Measurements from ENCODE around the gene RIMKLB. TPM values are rescaled to one million over a fixed set of nuclear protein-coding genes. Genes with fewer than 3 reads are reported as not detected.
"Not testable (repeated sequence)": the region's sequence is repeated elsewhere in the genome, so short reads cannot be mapped to it uniquely, and the experiment has no call there.

The RIMKLB gene
- total RNA-seq, 1 experiment from 2014 or later = 34.4 TPM

- Mint-ChIP-seq H3K27me3 (ENCODE audit: insufficient read depth, unreplicated experiment) (no peaks in the 10 kb centered on the region), H3K36me3 (ENCODE audit: insufficient read depth, unreplicated experiment) (no peaks in the 10 kb centered on the region), H3K4me1 (ENCODE audit: insufficient read depth, unreplicated experiment) (no peaks in the 10 kb centered on the region), H3K4me3 (ENCODE audit: unreplicated experiment) (no peak overlapping the region), H3K27ac (ENCODE audit: low read depth, unreplicated experiment) (no peak overlapping the region), H3K9me3 (ENCODE audit: unreplicated experiment) (no peaks in the 10 kb centered on the region)
- intact Hi-C loops (cut with micrococcal nuclease) = no loop called here
- TF ChIP-seq, protein P1, sequence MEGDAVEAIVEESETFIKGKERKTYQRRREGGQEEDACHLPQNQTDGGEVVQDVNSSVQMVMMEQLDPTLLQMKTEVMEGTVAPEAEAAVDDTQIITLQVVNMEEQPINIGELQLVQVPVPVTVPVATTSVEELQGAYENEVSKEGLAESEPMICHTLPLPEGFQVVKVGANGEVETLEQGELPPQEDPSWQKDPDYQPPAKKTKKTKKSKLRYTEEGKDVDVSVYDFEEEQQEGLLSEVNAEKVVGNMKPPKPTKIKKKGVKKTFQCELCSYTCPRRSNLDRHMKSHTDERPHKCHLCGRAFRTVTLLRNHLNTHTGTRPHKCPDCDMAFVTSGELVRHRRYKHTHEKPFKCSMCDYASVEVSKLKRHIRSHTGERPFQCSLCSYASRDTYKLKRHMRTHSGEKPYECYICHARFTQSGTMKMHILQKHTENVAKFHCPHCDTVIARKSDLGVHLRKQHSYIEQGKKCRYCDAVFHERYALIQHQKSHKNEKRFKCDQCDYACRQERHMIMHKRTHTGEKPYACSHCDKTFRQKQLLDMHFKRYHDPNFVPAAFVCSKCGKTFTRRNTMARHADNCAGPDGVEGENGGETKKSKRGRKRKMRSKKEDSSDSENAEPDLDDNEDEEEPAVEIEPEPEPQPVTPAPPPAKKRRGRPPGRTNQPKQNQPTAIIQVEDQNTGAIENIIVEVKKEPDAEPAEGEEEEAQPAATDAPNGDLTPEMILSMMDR (IDR thresholded peaks at IDR 0.05; ENCODE audit: unreplicated experiment) = no peak
- CTCF ChIA-PET = interaction anchor here (1.0 to 1.5 kb wide), 5 partner anchors 39 to 229 kb away, joined by 3 to 7 read pairs (median 4); no protein-coding TSS in a partner anchor
- POLR2A ChIA-PET = no interaction called here
- no TSS peak for BruUV-seq (replicated peaks)
- no peak for DNase-seq (ENCODE audit: unreplicated experiment)
Observed at GRCh38 chr12:8819666-8819980, 121.8 kb downstream of the RIMKLB start.

DNA sequence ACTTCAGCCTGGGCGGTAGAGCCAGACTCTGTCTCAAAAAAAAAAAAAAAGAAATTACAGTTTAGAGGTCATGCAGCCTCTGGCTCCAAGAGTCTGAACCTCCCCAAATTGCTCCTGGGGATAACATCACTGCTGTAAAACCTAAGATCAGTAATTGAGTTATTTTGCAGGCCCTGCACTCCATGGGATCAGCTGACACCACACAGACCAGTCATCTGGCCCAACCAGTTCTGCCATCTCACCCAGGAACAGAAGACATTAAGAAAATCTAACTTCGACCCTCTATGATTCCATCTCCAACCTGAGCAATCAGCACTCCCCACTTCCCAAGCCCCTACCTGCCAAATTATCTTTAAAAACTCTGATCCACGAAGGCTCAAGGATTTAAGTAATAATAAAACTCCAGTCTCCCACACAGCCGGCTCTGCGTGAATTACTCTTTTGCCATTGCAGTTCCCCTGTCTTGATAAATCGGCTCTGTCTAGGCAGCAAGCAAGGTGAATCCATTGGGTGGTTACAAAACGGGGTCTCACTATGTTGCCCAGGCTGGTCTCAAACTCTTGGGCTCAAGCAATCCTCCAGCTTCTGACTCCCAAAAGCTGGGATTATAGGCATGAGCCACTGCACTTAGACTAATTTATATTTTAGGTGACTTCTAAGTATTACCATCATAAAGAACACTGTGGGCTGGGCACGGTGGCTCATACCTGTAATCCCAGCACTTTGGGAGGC lies 123.1 kb downstream of the RIMKLB start:
- H3K27ac Mint-ChIP-seq (ENCODE audit: low read depth, unreplicated experiment); H3K36me3 Mint-ChIP-seq (ENCODE audit: insufficient read depth, unreplicated experiment); BruUV-seq (replicated peaks); H3K27me3 Mint-ChIP-seq (ENCODE audit: insufficient read depth, unreplicated experiment); DNase-seq (ENCODE audit: unreplicated experiment); H3K4me3 Mint-ChIP-seq (ENCODE audit: unreplicated experiment); H3K9me3 Mint-ChIP-seq (ENCODE audit: unreplicated experiment); intact Hi-C loops (cut with micrococcal nuclease); H3K4me1 Mint-ChIP-seq (ENCODE audit: insufficient read depth, unreplicated experiment); POLR2A ChIA-PET: not testable (repeated sequence)
- CTCF ChIA-PET = interaction anchor here (1.5 to 2.4 kb wide), 2 partner anchors 70 to 139 kb away, joined by 6 read pairs; no protein-coding TSS in a partner anchor

DNA sequence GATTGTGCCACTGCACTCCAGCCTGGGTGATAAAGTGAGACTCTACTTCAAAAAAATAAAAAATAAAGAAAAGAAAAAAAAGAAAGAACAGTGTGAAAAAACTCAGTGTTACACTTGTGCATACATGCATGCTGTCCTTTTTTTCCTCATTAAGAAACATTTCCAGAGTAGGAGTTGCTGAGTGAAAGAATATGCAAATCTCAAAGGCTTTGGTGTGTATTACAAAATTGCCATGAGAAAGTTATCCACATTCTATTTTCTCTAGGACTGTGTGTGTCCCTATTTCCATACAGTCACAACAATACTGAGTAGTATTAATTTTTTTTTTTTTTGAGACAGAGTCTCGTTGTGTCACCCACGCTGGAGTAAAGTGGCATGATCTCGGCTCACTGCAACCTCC lies 123.8 kb downstream of the RIMKLB start:
- ChIA-PET CTCF (interaction anchor here (2.4 kb wide), 1 partner anchor 139 kb away, joined by 6 read pairs; no protein-coding TSS in a partner anchor), POLR2A (no interaction called here)
- Mint-ChIP-seq H3K9me3 (ENCODE audit: unreplicated experiment) (no peaks in the 10 kb centered on the region), H3K4me1 (ENCODE audit: insufficient read depth, unreplicated experiment) (no peaks in the 10 kb centered on the region), H3K36me3 (ENCODE audit: insufficient read depth, unreplicated experiment) (no peaks in the 10 kb centered on the region), H3K4me3 (ENCODE audit: unreplicated experiment) (no peak overlapping the region), H3K27me3 (ENCODE audit: insufficient read depth, unreplicated experiment) (no peaks in the 10 kb centered on the region), H3K27ac (ENCODE audit: low read depth, unreplicated experiment) (no peak overlapping the region)
- no TSS peak for BruUV-seq (replicated peaks)
- intact Hi-C loops (cut with micrococcal nuclease) = no loop called here
- no peak for DNase-seq (ENCODE audit: unreplicated experiment)
- TF ChIP-seq, protein P1 (IDR thresholded peaks at IDR 0.05; ENCODE audit: unreplicated experiment) = no peak

GRCh38 chr12:8822298-8822697 lies 124.5 kb downstream of the RIMKLB start, which contains the start of gene A2ML1:
Gene A2ML1 (plus strand): TSS chr12:8822621. CDS start chr12:8822652, 31 bp downstream.
- no peaks in the 10 kb centered on the region for H3K4me1 Mint-ChIP-seq (ENCODE audit: insufficient read depth, unreplicated experiment)
- H3K9me3 Mint-ChIP-seq (ENCODE audit: unreplicated experiment) = no peaks in the 10 kb centered on the region
- CTCF ChIA-PET = interaction anchor here (0.7 to 2.4 kb wide), 2 partner anchors 69 to 140 kb away, joined by 6 read pairs; no protein-coding TSS in a partner anchor
- no peaks in the 10 kb centered on the region for H3K27me3 Mint-ChIP-seq (ENCODE audit: insufficient read depth, unreplicated experiment)
- no TSS peak for BruUV-seq (replicated peaks)
- H3K36me3 Mint-ChIP-seq (ENCODE audit: insufficient read depth, unreplicated experiment) = no peaks in the 10 kb centered on the region
- TF ChIP-seq, protein P1 (IDR thresholded peaks at IDR 0.05; ENCODE audit: unreplicated experiment) = no peak
- POLR2A ChIA-PET = no interaction called here
- DNase-seq (ENCODE audit: unreplicated experiment) = no peak
- intact Hi-C loops (cut with micrococcal nuclease) = no loop called here
- H3K4me3 Mint-ChIP-seq (ENCODE audit: unreplicated experiment) = no peak within 1 kb of the TSS
- H3K27ac Mint-ChIP-seq (ENCODE audit: low read depth, unreplicated experiment) = no peak within 1 kb of the TSS

Measured in MCF 10A (cell line).